ENCODE results near the gene TRAPPC12.
"Not testable (repeated sequence)": the region's sequence is repeated elsewhere in the genome, so short reads cannot be mapped to it uniquely, and the experiment has no call there.

Gene TRAPPC12

DNA sequence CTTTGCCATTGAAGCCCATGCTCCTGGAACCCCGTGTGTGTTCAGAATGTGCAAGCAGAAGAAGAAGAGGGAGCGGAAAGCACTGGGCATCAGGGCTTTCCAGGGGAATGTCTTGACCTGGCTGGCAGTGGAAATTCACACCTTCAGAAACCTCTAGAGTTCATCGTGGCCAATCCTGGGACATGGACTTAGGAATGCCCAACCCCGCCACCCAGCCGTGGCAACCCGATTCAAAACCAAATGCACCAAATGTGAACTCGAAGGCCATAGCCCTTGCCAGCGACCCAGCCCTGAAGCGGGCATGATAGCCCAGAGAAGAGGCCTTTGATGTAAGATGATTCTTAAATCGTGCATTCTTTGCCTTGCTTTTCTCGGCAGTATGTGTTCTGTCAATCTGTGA, 70.4 kb downstream of the TRAPPC12 start:
- no peaks in the 10 kb centered on the region for H3K27me3 Mint-ChIP-seq
- H3K4me3 Mint-ChIP-seq = no peak overlapping the region
- peaks cover 3 to 4% of the 10 kb centered on the region in 2 donors for H3K4me1 Mint-ChIP-seq (ENCODE audit: low read depth in 2 of 2)
- no peak for ATAC-seq (replicated peaks)
- peaks cover 27% of the 10 kb centered on the region for H3K36me3 Mint-ChIP-seq (ENCODE audit: insufficient read depth)
- H3K27ac Mint-ChIP-seq = no peak overlapping the region
- no peaks in the 10 kb centered on the region for H3K9me3 Mint-ChIP-seq
- no peak for DNase-seq

DNA sequence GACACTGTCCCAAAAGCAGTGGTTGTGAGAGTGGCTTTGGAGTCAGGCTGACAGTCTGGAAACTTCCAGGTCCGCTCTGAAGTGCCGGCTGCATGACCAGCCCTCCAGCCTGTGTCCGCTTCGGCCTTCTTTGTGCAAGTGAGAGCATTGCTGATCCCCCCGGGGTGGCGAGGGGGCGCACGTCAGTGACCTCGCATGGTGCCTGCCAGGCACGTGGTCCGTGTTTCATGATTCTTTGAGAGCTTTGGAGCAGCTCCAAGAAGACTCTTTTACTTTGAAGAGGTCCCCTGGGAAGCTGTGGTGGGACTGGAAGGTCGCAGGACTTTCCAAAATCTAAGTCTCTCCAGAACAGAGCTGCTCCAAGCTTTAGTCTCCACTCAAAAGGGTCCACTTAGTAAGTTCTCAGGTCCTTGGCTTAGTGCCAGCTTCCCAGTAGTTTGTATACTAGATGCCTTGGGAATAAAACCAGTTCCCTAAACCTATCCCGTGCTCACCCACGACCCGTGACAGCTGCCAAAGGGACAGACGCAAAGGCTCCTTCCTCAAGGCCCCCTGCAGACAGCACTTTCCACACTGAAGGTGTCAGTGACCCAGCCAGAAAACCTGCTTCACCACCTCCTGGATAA, 71.0 kb downstream of the TRAPPC12 start:
- no peaks in the 10 kb centered on the region for H3K9me3 Mint-ChIP-seq
- peaks cover 24% of the 10 kb centered on the region for H3K36me3 Mint-ChIP-seq (ENCODE audit: insufficient read depth)
- no peak overlapping the region for H3K4me3 Mint-ChIP-seq
- DNase-seq (no peak), ATAC-seq (replicated peaks) (no peak)
- peaks cover 3 to 4% of the 10 kb centered on the region in 2 donors for H3K4me1 Mint-ChIP-seq (ENCODE audit: low read depth in 2 of 2)
- no peak overlapping the region for H3K27ac Mint-ChIP-seq
- H3K27me3 Mint-ChIP-seq = no peaks in the 10 kb centered on the region

DNA sequence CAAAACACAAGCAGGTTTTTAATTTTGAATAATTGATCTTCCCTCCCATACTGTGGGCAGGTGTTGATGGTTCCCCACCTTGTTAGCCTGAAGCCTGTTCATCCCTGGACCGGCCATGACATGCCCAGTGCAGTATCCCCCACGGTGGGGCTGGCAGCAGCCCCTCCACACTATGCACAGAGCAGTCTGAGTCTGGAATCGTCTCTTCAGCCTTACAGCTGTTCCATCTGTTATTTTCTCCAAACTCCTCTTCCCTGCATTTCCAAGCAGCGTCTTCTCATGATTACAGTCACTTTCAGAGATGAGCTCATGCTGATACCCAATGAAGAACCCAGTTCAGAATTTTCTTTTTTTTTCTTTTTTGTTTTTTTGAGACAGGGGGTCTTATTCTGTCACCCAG, 71.7 kb downstream of the TRAPPC12 start:
- Mint-ChIP-seq H3K9me3 (no peaks in the 10 kb centered on the region), H3K36me3 (ENCODE audit: insufficient read depth) (peaks cover 27% of the 10 kb centered on the region), H3K27ac (peak overlapping the region in 1 of 2 donors; percentile 67), H3K4me1 (ENCODE audit: low read depth in 2 of 2) (peaks cover 3 to 4% of the 10 kb centered on the region in 2 donors), H3K27me3 (no peaks in the 10 kb centered on the region), H3K4me3 (no peak overlapping the region)
- DNase-seq (no peak), ATAC-seq (replicated peaks) (no peak)

GRCh38 chr2:3451926-3452671, 72.6 kb downstream of the TRAPPC12 start:
- no peaks in the 10 kb centered on the region for H3K27me3 Mint-ChIP-seq
- ATAC-seq (replicated peaks) = no peak
- H3K9me3 Mint-ChIP-seq = no peaks in the 10 kb centered on the region
- H3K36me3 Mint-ChIP-seq (ENCODE audit: insufficient read depth) = peaks cover 23% of the 10 kb centered on the region
- H3K4me3 Mint-ChIP-seq = no peak overlapping the region
- H3K27ac Mint-ChIP-seq = no peak overlapping the region
- no peak for DNase-seq
- H3K4me1 Mint-ChIP-seq (ENCODE audit: low read depth in 2 of 2) = peaks cover 3 to 4% of the 10 kb centered on the region in 2 donors

DNA sequence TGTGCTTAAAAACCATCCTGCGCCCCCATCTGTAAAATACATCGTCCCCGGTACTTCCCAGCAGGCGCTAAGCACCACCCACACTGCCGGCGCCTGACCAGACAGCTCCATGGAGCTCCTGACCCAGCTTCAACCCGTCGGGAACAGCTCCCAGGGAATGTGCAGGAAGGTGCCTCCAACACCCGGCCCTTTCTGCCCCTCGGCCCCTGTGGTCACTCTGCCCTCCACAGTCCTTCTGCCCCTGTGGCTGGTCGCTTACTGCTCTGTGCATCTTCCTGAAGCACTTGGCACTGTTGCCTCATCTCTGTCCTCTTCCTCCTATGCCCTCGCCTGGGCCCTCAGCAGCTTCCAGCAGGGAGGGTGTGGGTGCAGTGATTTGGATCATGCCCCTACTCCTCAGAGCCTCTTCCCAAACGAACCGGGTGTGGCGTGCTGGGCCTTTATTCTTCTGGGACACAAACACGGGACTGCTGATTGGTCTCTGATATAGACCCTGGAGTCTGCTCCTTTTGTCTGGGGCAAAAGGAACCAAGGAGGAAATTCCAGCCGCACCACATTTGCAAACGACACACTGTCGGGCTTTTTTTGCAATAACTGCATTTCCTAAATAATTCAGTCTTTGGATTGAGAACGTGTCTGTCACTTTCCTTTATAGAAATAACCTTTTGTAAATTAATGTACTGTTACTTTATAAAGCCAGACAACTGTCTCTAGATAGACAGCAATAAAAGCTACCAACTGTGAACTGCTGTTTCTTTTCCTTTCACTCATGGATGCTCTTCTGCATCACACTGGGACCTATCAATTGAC, 73.9 kb downstream of the TRAPPC12 start:
- Mint-ChIP-seq H3K4me3 (no peak overlapping the region), H3K36me3 (ENCODE audit: insufficient read depth) (peaks cover 17% of the 10 kb centered on the region), H3K27me3 (no peaks in the 10 kb centered on the region), H3K27ac (peak overlapping the region in 1 of 2 donors; percentile 56), H3K4me1 (ENCODE audit: low read depth in 2 of 2) (peaks cover 3 to 4% of the 10 kb centered on the region in 2 donors), H3K9me3 (no peaks in the 10 kb centered on the region)
- DNase-seq = no peak
- ATAC-seq (replicated peaks) = no peak

GRCh38 chr2:3454005-3454404, 74.5 kb downstream of the TRAPPC12 start:
- DNase-seq; H3K9me3 Mint-ChIP-seq; H3K27me3 Mint-ChIP-seq; H3K4me3 Mint-ChIP-seq; ATAC-seq (replicated peaks); H3K4me1 Mint-ChIP-seq (ENCODE audit: low read depth in 2 of 2): not testable (repeated sequence)
- Mint-ChIP-seq H3K27ac (peak overlapping the region in 1 of 2 donors; percentile 56), H3K36me3 (ENCODE audit: insufficient read depth) (peaks cover 17% of the 10 kb centered on the region)

DNA sequence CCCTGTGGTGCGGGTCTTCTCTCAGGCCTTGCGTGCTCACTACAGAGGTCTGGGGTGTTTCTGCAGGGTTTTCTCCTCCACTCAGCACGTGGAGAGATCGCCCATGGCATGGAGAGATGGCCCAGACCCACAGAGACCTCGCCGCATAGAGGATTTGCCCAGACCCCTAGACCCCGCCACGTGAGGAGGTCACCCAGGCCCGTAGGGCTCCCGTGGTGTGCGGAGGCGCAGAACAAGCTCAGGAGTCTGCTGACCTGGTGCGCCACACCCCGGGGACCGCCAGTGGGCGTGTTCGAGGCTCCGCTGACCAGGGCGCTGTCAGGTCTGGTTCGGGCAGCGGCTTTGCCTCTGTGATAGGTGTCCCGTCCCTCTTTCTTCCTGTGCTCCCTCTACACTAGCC, 75.3 kb downstream of the TRAPPC12 start:
- Mint-ChIP-seq H3K9me3 (no peaks in the 10 kb centered on the region), H3K36me3 (ENCODE audit: insufficient read depth) (peaks cover 17% of the 10 kb centered on the region), H3K27ac (no peak overlapping the region), H3K4me3 (no peak overlapping the region), H3K27me3 (no peaks in the 10 kb centered on the region), H3K4me1 (ENCODE audit: low read depth in 2 of 2) (peaks cover 3 to 4% of the 10 kb centered on the region in 2 donors)
- ATAC-seq (replicated peaks) (no peak), DNase-seq (no peak)

DNA sequence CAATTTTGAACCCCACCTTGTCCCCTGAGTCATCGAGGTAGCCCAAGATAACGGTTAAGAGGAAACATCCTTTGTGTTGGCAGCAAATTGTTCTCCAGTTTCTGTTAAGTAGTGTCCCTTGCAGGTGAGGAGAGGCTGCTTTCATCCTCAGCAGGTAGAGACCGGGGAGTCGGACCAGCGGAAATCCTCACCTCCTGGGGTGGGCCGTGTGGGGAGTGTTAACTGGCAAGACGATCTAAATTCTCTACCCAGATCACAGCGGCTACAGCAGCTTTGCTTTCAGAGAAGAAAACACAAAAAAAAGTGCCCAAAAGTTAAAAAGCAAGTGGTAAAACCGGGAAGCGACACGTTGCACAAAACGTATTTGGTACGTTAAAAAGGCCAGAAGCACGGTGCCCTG, 76.6 kb downstream of the TRAPPC12 start:
- Mint-ChIP-seq H3K9me3 (no peaks in the 10 kb centered on the region), H3K4me1 (ENCODE audit: low read depth in 2 of 2) (peaks cover 3% of the 10 kb centered on the region in 2 donors), H3K27me3 (no peaks in the 10 kb centered on the region), H3K27ac (no peak overlapping the region), H3K36me3 (ENCODE audit: insufficient read depth) (peaks cover 17% of the 10 kb centered on the region), H3K4me3 (no peak overlapping the region)
- DNase-seq = no peak
- ATAC-seq (replicated peaks) = no peak

GRCh38 chr2:3457524-3458395, 78.3 kb downstream of the TRAPPC12 start:
- ATAC-seq (replicated peaks) = no peak
- H3K27ac Mint-ChIP-seq = no peak overlapping the region
- H3K4me1 Mint-ChIP-seq (ENCODE audit: low read depth in 2 of 2) = peaks cover 0 to 3% of the 10 kb centered on the region in 2 donors
- H3K4me3 Mint-ChIP-seq = no peak overlapping the region
- no peaks in the 10 kb centered on the region for H3K27me3 Mint-ChIP-seq
- no peaks in the 10 kb centered on the region for H3K9me3 Mint-ChIP-seq
- DNase-seq = no peak
- H3K36me3 Mint-ChIP-seq (ENCODE audit: insufficient read depth) = peaks cover 7% of the 10 kb centered on the region

GRCh38 chr2:3458396-3459184, 79.1 kb downstream of the TRAPPC12 start:
- DNase-seq = no peak
- peaks cover 7% of the 10 kb centered on the region for H3K36me3 Mint-ChIP-seq (ENCODE audit: insufficient read depth)
- H3K27me3 Mint-ChIP-seq = no peaks in the 10 kb centered on the region
- H3K27ac Mint-ChIP-seq = no peak overlapping the region
- no peak overlapping the region for H3K4me3 Mint-ChIP-seq
- no peaks in the 10 kb centered on the region for H3K4me1 Mint-ChIP-seq (ENCODE audit: low read depth in 2 of 2)
- H3K9me3 Mint-ChIP-seq = no peaks in the 10 kb centered on the region
- ATAC-seq (replicated peaks) = no peak

- peaks cover 7% of the 10 kb centered on the region for H3K36me3 Mint-ChIP-seq (ENCODE audit: insufficient read depth)
- no peaks in the 10 kb centered on the region for H3K4me1 Mint-ChIP-seq (ENCODE audit: low read depth in 2 of 2)
- H3K27me3 Mint-ChIP-seq = no peaks in the 10 kb centered on the region
- H3K27ac Mint-ChIP-seq = no peak overlapping the region
- DNase-seq (no peak), ATAC-seq (replicated peaks) (no peak)
- H3K9me3 Mint-ChIP-seq = no peaks in the 10 kb centered on the region
- no peak overlapping the region for H3K4me3 Mint-ChIP-seq
Observed at GRCh38 chr2:3459185-3460015, 79.9 kb downstream of the TRAPPC12 start.

- H3K4me3 Mint-ChIP-seq = no peak overlapping the region
- H3K36me3 Mint-ChIP-seq (ENCODE audit: insufficient read depth) = peaks cover 7% of the 10 kb centered on the region
- no peaks in the 10 kb centered on the region for H3K9me3 Mint-ChIP-seq
Observed at GRCh38 chr2:3460156-3460555, 80.7 kb downstream of the TRAPPC12 start.

More at GRCh38 chr2:3460156-3460555, 80.7 kb downstream of the TRAPPC12 start:
- DNase-seq (no peak), ATAC-seq (replicated peaks) (no peak)
- H3K27me3 Mint-ChIP-seq = no peaks in the 10 kb centered on the region
- no peak overlapping the region for H3K27ac Mint-ChIP-seq
- H3K4me1 Mint-ChIP-seq (ENCODE audit: low read depth in 2 of 2) = no peaks in the 10 kb centered on the region

Measured in effector memory CD8-positive, alpha-beta T cell (primary cell).